CD14-positive monocyte (primary cell): ENCODE results near the gene MBNL2. TPM values are rescaled to one million over a fixed set of nuclear protein-coding genes. Genes with fewer than 3 reads are reported as not detected.

Source experiments
- DNase-seq, 3 donors: peaks; one replicate each; pipeline ENCODE4 v3.0.0-alpha.2; 2011 to 2022
- H2AFZ ChIP-seq: 2 replicates; pipeline ENCODE4 v1.6.0; 2012; ENCODE audit warnings: mild to moderate bottlenecking, low read depth, low read length, inconsistent platforms; ENCODE audit not compliant: insufficient read depth, poor library complexity, severe bottlenecking
- H3K27ac ChIP-seq, 2 donors: 1 replicate in 1 of 2; 2 replicates in 1 of 2; pipeline ENCODE4 v1.5.1; 2012 to 2013; ENCODE audit warnings: low read length in 2 of 2, control low read depth in 1 of 2, inconsistent platforms in 1 of 2, low read depth in 1 of 2, mild to moderate bottlenecking in 1 of 2
- H3K27me3 ChIP-seq, 2 donors: one replicate each; pipeline versions ENCODE4 v1.6.0 to v1.6.1; 2011 to 2013; ENCODE audit warnings: low read length in 2 of 2; ENCODE audit not compliant: control insufficient read depth in 2 of 2, insufficient read depth in 2 of 2
- H3K36me3 ChIP-seq, 2 donors: replicated peaks in 1 of 2; 1 replicate in 1 of 2; 2 replicates in 1 of 2; pipeline versions ENCODE4 v1.5.1 to v1.6.1; 2012 to 2013; ENCODE audit warnings: low read length in 2 of 2, control low read depth in 1 of 2, inconsistent platforms in 1 of 2, mild to moderate bottlenecking in 1 of 2; ENCODE audit not compliant: insufficient read depth in 2 of 2, control insufficient read depth in 1 of 2
- H3K4me1 ChIP-seq, 2 donors: 1 replicate in 1 of 2; 2 replicates in 1 of 2; pipeline versions ENCODE4 v1.5.1 to v1.6.1; 2012 to 2013; ENCODE audit warnings: low read length in 2 of 2, control low read depth in 1 of 2, inconsistent platforms in 1 of 2, mild to moderate bottlenecking in 1 of 2, moderate library complexity in 1 of 2; ENCODE audit not compliant: insufficient read depth in 2 of 2, control insufficient read depth in 1 of 2
- H3K4me2 ChIP-seq: replicated peaks from 2 replicates; pipeline ENCODE3; 2012; ENCODE audit warnings: low read length, moderate library complexity, mild to moderate bottlenecking; ENCODE audit not compliant: poor library complexity, severe bottlenecking; ENCODE audit errors: extremely low read depth
- H3K4me3 ChIP-seq, 3 experiments: fragments of 200-600 bp in 1 of 3; sonication (generic) in 1 of 3; replicated peaks in 1 of 3; 1 replicate in 2 of 3; 2 replicates in 1 of 3; pipeline ENCODE4 v1.5.1; 2011 to 2013; ENCODE audit warnings: low read length in 3 of 3, mild to moderate bottlenecking in 3 of 3, control low read depth in 2 of 3, low read depth in 2 of 3, inconsistent platforms in 1 of 3, moderate library complexity in 1 of 3
- H3K79me2 ChIP-seq: 2 replicates; pipeline ENCODE4 v1.6.0; 2012; ENCODE audit warnings: mild to moderate bottlenecking, control low read depth, inconsistent platforms, low read length, moderate library complexity; ENCODE audit not compliant: insufficient read depth
- H3K9ac ChIP-seq: 2 replicates; pipeline ENCODE4 v1.6.0; 2017; ENCODE audit warnings: low read length, mild to moderate bottlenecking; ENCODE audit not compliant: insufficient read depth, poor library complexity, severe bottlenecking
- H3K9me3 ChIP-seq, 2 donors: replicated peaks in 1 of 2; 1 replicate in 1 of 2; 2 replicates in 1 of 2; pipeline versions ENCODE4 v1.5.1 to v1.6.1; 2012 to 2013; ENCODE audit warnings: low read length in 2 of 2, control low read depth in 1 of 2; ENCODE audit not compliant: control insufficient read depth in 1 of 2, insufficient read depth in 1 of 2
- H4K20me1 ChIP-seq: 2 replicates; pipeline ENCODE4 v1.6.0; 2012; ENCODE audit warnings: mild to moderate bottlenecking, low read length, control low read depth, moderate library complexity; ENCODE audit not compliant: insufficient read depth
- H3K27ac Mint-ChIP-seq, 7 donors: one replicate each; pipeline ENCODE4 v1.8.0; 2020; ENCODE audit warnings: mild to moderate bottlenecking in 7 of 7, mixed read lengths in 7 of 7, moderate library complexity in 6 of 7, inconsistent platforms in 2 of 7
- H3K27me3 Mint-ChIP-seq, 3 donors: one replicate each; pipeline ENCODE4 v1.8.0; 2021 to 2022; ENCODE audit warnings: low read depth in 3 of 3, mild to moderate bottlenecking in 3 of 3, mixed read lengths in 3 of 3, moderate library complexity in 3 of 3, inconsistent platforms in 1 of 3
- H3K36me3 Mint-ChIP-seq, 2 donors: one replicate each; pipeline ENCODE4 v1.8.0; 2020; ENCODE audit warnings: mixed read lengths in 2 of 2, inconsistent platforms in 1 of 2, mild to moderate bottlenecking in 1 of 2
- H3K4me1 Mint-ChIP-seq: one replicate; pipeline ENCODE4 v1.8.0; 2020; ENCODE audit warnings: mild to moderate bottlenecking, mixed read lengths
- H3K4me3 Mint-ChIP-seq, 2 donors: one replicate each; pipeline ENCODE4 v1.8.0; 2020; ENCODE audit warnings: mild to moderate bottlenecking in 2 of 2, mixed read lengths in 2 of 2, moderate library complexity in 1 of 2
- H3K9me3 Mint-ChIP-seq, 7 donors: one replicate each; pipeline ENCODE4 v1.8.0; 2020 to 2022; ENCODE audit warnings: mixed read lengths in 7 of 7, mild to moderate bottlenecking in 6 of 7, moderate library complexity in 6 of 7, inconsistent platforms in 2 of 7
- CTCF ChIP-seq: fragments of 200-600 bp; IDR thresholded peaks from one replicate; pipeline ENCODE4 v1.8.0; 2022; ENCODE audit warnings: antibody characterized with exemption, mild to moderate bottlenecking
- WGBS: methylation state at CpG from one replicate; pipeline ENCODE4 v1.1.5; 2013; ENCODE audit warnings: missing lambda C conversion rate; ENCODE audit not compliant: insufficient coverage; 5-methylcytosine and 5-hydroxymethylcytosine counted together
- intact Hi-C, 2 donors: fragments of 100-400 bp; cut with micrococcal nuclease; formaldehyde crosslinking; loops; one replicate each; pipeline versions ENCODE4 v1.15.0 to v1.15.1; 2023
- polyA plus RNA-seq, 3 donors: library from polyadenylated mRNA; depleted of rRNA in 1 of 3; unstranded in 2 of 3; stranded (reverse) in 1 of 3; fragments of 300-500 nt in 2 of 3; fragments of >200 nt in 1 of 3; fragmentation: Illumina TruSeq in 2 of 3; gene quantifications; 1 replicate in 2 of 3; 2 replicates in 1 of 3; pipeline ENCODE4 v1.2.3, GENCODE V29; 2012 to 2021

The MBNL2 gene
- polyA plus RNA-seq, 3 donors, result 8.5 to 15.5 (median 13.4) TPM

- Histone ChIP-seq H3K27me3 (no peaks in the 10 kb centered on the region), H3K4me3 (no peak overlapping the region), H3K4me1 (no peaks in the 10 kb centered on the region), H2AFZ (no peak overlapping the region), H3K4me2 (no peak overlapping the region), H3K36me3 (peaks cover 3 to 10% of the 10 kb centered on the region in 2 donors), H3K9ac (no peak overlapping the region), H3K27ac (no peak overlapping the region), H3K9me3 (no peaks in the 10 kb centered on the region), H3K79me2 (no peaks in the 10 kb centered on the region), H4K20me1 (peaks cover 78% of the 10 kb centered on the region)
- no peak overlapping the region for H3K4me3 Mint-ChIP-seq
- no peak for TF ChIP-seq CTCF
- no peak overlapping the region for H3K27ac Mint-ChIP-seq
- intact Hi-C loops, result no loop called here
- H3K4me1 Mint-ChIP-seq, result no peaks in the 10 kb centered on the region
- no peaks in the 10 kb centered on the region for H3K27me3 Mint-ChIP-seq
- no peak for DNase-seq
- peaks cover 6 to 12% of the 10 kb centered on the region in 2 donors for H3K36me3 Mint-ChIP-seq
- H3K9me3 Mint-ChIP-seq, result no peaks in the 10 kb centered on the region
- no CpG with 5 or more reads among the region's 1 CpG for WGBS
Measured at GRCh38 chr13:97298816-97299215, 76.7 kb downstream of the MBNL2 start.

- Histone ChIP-seq H3K4me2 (no peak overlapping the region), H3K27me3 (no peaks in the 10 kb centered on the region), H3K36me3 (peaks cover 3 to 10% of the 10 kb centered on the region in 2 donors), H3K27ac (no peak overlapping the region), H2AFZ (no peak overlapping the region), H3K79me2 (no peaks in the 10 kb centered on the region), H3K9ac (no peak overlapping the region), H4K20me1 (peaks cover 77% of the 10 kb centered on the region), H3K4me3 (no peak overlapping the region), H3K9me3 (no peaks in the 10 kb centered on the region), H3K4me1 (no peaks in the 10 kb centered on the region)
- 100% methylated on average over 1 of the region's 3 CpGs for WGBS
- intact Hi-C loops, result no loop called here
- Mint-ChIP-seq H3K4me1 (no peaks in the 10 kb centered on the region), H3K9me3 (no peaks in the 10 kb centered on the region), H3K27ac (no peak overlapping the region), H3K36me3 (peaks cover 6 to 10% of the 10 kb centered on the region in 2 donors), H3K4me3 (no peak overlapping the region), H3K27me3 (no peaks in the 10 kb centered on the region)
- DNase-seq, result no peak
- no peak for TF ChIP-seq CTCF
Measured at GRCh38 chr13:97300871-97301270, 78.7 kb downstream of the MBNL2 start.
